MM.1S (cell line): ENCODE measurements around the gene APOL3.
A peak's percentile ranks its signal among the peaks of the same experiment; 100 is the strongest.
"Not testable (repeated sequence)": the region's sequence is repeated elsewhere in the genome, so short reads cannot be mapped to it uniquely, and the experiment has no call there.

Experiments
- DNase-seq: peaks from one replicate; pipeline ENCODE4 v3.0.0-alpha.2; 2015
- H2AFZ ChIP-seq: fragments of 300-600 bp; sonication (generic); 2 replicates; pipeline ENCODE4 v1.6.0; 2016; ENCODE audit warnings: antibody characterized with exemption, low read length
- H3F3A ChIP-seq: fragments of 300-600 bp; sonication (generic); 2 replicates; pipeline ENCODE4 v1.6.1; 2016; ENCODE audit warnings: mild to moderate bottlenecking, antibody characterized with exemption, low read length, moderate library complexity, mixed read lengths; ENCODE audit not compliant: insufficient read depth
- H3K27ac ChIP-seq: fragments of 300-600 bp; sonication (generic); 2 replicates; pipeline ENCODE4 v1.5.1; 2016; ENCODE audit warnings: mild to moderate bottlenecking, low read length
- H3K27me3 ChIP-seq: fragments of 300-600 bp; sonication (generic); replicated peaks from 2 replicates; pipeline ENCODE4 v1.6.0; 2016; ENCODE audit warnings: low read length; ENCODE audit not compliant: insufficient read depth
- H3K36me3 ChIP-seq: fragments of 300-600 bp; sonication (generic); replicated peaks from 2 replicates; pipeline ENCODE4 v1.6.1; 2016; ENCODE audit warnings: mild to moderate bottlenecking, low read length, mixed read lengths; ENCODE audit not compliant: insufficient read depth
- H3K4me1 ChIP-seq: fragments of 300-600 bp; sonication (generic); 2 replicates; pipeline ENCODE4 v1.6.1; 2016; ENCODE audit warnings: low read length, mixed read lengths
- H3K4me2 ChIP-seq: fragments of 300-600 bp; sonication (generic); 2 replicates; pipeline ENCODE4 v1.6.0; 2016; ENCODE audit warnings: low read depth, low read length
- H3K4me3 ChIP-seq: fragments of 300-600 bp; sonication (generic); 2 replicates; pipeline ENCODE4 v1.5.1; 2016; ENCODE audit warnings: low read length, mixed read lengths
- H3K79me2 ChIP-seq: fragments of 300-600 bp; sonication (generic); 2 replicates; pipeline ENCODE4 v1.6.1; 2016; ENCODE audit warnings: mixed run types, low read length, mixed read lengths
- H3K9ac ChIP-seq: fragments of 300-600 bp; sonication (generic); 2 replicates; pipeline ENCODE4 v1.6.1; 2016; ENCODE audit warnings: low read length, mixed read lengths
- H3K9me2 ChIP-seq: fragments of 300-600 bp; sonication (generic); replicated peaks from 2 replicates; pipeline ENCODE4 v1.6.1; 2016; ENCODE audit warnings: mild to moderate bottlenecking, low read length, mixed read lengths; ENCODE audit not compliant: insufficient read depth
- H3K9me3 ChIP-seq: fragments of 300-600 bp; sonication (generic); replicated peaks from 2 replicates; pipeline ENCODE4 v1.6.1; 2016; ENCODE audit warnings: mild to moderate bottlenecking, low read length, mixed read lengths; ENCODE audit not compliant: insufficient read depth
- H4K20me1 ChIP-seq: fragments of 300-600 bp; sonication (generic); 2 replicates; pipeline ENCODE4 v1.6.1; 2016; ENCODE audit warnings: mild to moderate bottlenecking, low read length, moderate library complexity, mixed read lengths; ENCODE audit not compliant: insufficient read depth
- EZH2 ChIP-seq: fragments of 300-600 bp; sonication (generic); optimal IDR thresholded peaks from 2 replicates; pipeline ENCODE3; 2017; ENCODE audit warnings: low read depth, mild to moderate bottlenecking, antibody characterized with exemption, low read length, mixed read lengths
- EZH2phosphoT487 ChIP-seq: fragments of 300-600 bp; sonication (generic); IDR thresholded peaks from 2 replicates; pipeline ENCODE4 v1.6.1; 2018; ENCODE audit warnings: antibody characterized with exemption, low read length
- TF ChIP-seq, protein P1 (sequence below): fragments of 300-600 bp; sonication (generic); IDR thresholded peaks from 2 replicates; pipeline ENCODE4 v1.5.1; 2016; ENCODE audit warnings: antibody characterized with exemption, low read length, mixed read lengths

Gene APOL3

DNA sequence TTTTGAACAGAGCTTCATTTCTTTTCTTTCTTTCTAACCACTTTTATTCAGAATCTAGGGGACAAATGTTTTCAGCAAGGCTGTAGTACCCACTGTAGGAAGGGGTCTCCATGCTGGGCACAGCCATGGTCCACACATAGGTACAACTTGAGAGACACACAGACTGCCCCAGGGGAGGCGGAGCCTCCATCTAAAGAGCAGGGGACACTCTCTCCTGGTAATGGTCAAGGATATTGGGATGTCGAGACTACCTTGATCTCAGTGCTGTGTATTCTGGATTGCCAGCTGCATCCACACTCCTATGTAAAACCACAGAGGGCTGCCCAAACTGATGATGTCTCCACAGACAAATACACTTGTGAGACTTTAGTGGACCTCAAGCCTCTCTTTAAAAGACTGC, 2.9 kb upstream of the APOL3 start:
- Histone ChIP-seq H2AFZ (peak overlapping the region; percentile 51), H3K27ac (peak overlapping the region; percentile 76; the same call in 1 of the 2 replicates)

DNA sequence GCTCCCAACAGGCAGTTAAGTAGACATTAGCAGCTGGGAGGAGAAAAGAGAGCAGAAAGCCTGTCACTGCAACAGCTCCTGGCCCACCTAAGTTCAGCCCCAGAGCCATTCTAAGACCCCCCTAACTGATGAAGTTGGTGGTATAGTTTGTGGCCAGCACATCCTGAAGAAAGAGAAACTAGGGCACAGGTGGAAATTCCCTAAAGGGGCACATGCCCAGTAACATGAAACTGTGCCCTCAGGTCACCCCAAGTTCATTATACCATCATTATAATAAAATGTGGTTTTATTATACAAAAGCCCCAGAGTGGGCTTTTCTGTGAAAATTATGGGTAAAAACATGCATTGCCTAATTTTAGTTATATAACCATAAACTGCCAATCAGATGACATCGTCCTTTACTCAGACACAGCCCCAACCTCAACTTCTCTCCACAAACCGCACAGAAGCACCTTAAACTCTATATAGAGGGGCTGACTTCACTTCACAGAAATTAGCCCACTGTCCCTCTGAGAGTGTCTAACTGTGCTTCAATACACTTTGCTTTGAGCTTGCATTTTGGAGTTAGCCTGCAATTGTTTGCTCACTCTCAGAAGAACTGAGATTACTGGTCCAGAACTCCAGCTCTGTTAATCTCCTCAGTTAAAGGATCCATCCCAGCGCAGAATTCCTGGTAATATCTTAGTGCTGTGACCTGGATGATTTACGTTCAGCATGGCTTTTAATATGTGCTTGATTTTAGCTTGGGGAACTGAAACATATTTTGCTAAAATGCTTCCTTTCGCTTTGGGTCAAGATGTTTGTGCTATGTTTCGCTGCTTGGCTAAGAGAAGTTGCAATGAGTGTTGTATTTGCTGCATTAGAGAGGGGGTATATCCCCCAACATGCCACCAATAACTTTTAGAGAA, 1.8 kb upstream of the APOL3 start:
- peaks cover 27% of the 10 kb centered on the region for H3K79me2 ChIP-seq
- no peaks in the 10 kb centered on the region for H3K27me3 ChIP-seq
- no peaks in the 10 kb centered on the region for H3K36me3 ChIP-seq
- H4K20me1 ChIP-seq: no peaks in the 10 kb centered on the region
- H3K9ac ChIP-seq: peak overlapping the region; percentile 46
- DNase-seq: peak; percentile 64
- no peaks in the 10 kb centered on the region for H3K9me3 ChIP-seq
- H3F3A ChIP-seq: peaks cover 47% of the 10 kb centered on the region
- TF ChIP-seq, protein P1, sequence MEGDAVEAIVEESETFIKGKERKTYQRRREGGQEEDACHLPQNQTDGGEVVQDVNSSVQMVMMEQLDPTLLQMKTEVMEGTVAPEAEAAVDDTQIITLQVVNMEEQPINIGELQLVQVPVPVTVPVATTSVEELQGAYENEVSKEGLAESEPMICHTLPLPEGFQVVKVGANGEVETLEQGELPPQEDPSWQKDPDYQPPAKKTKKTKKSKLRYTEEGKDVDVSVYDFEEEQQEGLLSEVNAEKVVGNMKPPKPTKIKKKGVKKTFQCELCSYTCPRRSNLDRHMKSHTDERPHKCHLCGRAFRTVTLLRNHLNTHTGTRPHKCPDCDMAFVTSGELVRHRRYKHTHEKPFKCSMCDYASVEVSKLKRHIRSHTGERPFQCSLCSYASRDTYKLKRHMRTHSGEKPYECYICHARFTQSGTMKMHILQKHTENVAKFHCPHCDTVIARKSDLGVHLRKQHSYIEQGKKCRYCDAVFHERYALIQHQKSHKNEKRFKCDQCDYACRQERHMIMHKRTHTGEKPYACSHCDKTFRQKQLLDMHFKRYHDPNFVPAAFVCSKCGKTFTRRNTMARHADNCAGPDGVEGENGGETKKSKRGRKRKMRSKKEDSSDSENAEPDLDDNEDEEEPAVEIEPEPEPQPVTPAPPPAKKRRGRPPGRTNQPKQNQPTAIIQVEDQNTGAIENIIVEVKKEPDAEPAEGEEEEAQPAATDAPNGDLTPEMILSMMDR: no peak
- TF ChIP-seq EZH2phosphoT487: no peak
- TF ChIP-seq EZH2: no peak
- H3K4me2 ChIP-seq: peak overlapping the region; percentile 76
- peak overlapping the region; percentile 51 for H2AFZ ChIP-seq
- peaks cover 68% of the 10 kb centered on the region for H3K4me1 ChIP-seq
- no peaks in the 10 kb centered on the region for H3K9me2 ChIP-seq
- peak overlapping the region; percentile 43 for H3K4me3 ChIP-seq
- H3K27ac ChIP-seq: peak overlapping the region; percentile 76

More for the DNA sequence above, 2.9 kb upstream of the APOL3 start:
- no peaks in the 10 kb centered on the region for H3K9me3 ChIP-seq
- TF ChIP-seq, protein P1: no peak
- TF ChIP-seq EZH2 (no peak), EZH2phosphoT487 (no peak)
- peaks cover 16% of the 10 kb centered on the region for H3K79me2 ChIP-seq
- DNase-seq: no peak
- peaks cover 47% of the 10 kb centered on the region for H3F3A ChIP-seq
- no peaks in the 10 kb centered on the region for H3K36me3 ChIP-seq
- peak overlapping the region; percentile 76 for H3K4me2 ChIP-seq
- peak overlapping the region; percentile 46; the same call in 1 of the 2 replicates for H3K9ac ChIP-seq
- peak overlapping the region; percentile 43; the same call in 1 of the 2 replicates for H3K4me3 ChIP-seq
- no peaks in the 10 kb centered on the region for H4K20me1 ChIP-seq
- H3K27me3 ChIP-seq: no peaks in the 10 kb centered on the region
- H3K9me2 ChIP-seq: no peaks in the 10 kb centered on the region
- peaks cover 70% of the 10 kb centered on the region for H3K4me1 ChIP-seq

DNA sequence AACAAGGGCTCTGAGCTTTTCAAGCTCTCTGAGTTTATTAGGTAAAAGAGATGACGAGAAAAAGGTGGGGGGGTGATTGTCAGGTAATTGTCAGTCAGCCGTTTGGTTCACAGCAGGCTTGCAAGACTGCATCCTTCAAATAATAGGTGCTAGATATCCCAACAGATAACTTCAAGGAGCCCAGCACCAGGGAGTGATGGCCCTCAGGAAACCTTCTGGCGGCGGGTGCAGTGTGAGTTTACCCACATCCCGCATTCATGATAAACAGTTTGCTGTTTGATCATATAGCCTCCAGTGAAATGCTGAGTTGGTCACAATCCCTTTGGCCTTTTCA, 1.2 kb upstream of the APOL3 start:
- Histone ChIP-seq H2AFZ (peak overlapping the region; percentile 51), H3K4me2 (peak overlapping the region; percentile 76), H3K27ac (peak overlapping the region; percentile 76), H3K4me3 (peak overlapping the region; percentile 43), H3K9ac (peak overlapping the region; percentile 46; the same call in 1 of the 2 replicates), H3K4me1 (peaks cover 67% of the 10 kb centered on the region), H3F3A (peaks cover 47% of the 10 kb centered on the region), H3K79me2 (peaks cover 33% of the 10 kb centered on the region)
- H3K9me2 ChIP-seq, H3K9me3 ChIP-seq, H3K27me3 ChIP-seq, H4K20me1 ChIP-seq, H3K36me3 ChIP-seq: not testable (repeated sequence)
- DNase-seq: peak; percentile 46
